ENCODE results near the gene GPALPP1.
"Not testable (repeated sequence)": the region's sequence is repeated elsewhere in the genome, so short reads cannot be mapped to it uniquely, and the experiment has no call there.

GPALPP1 gene

GRCh38 chr13:44974056-44974793, 15.1 kb upstream of the GPALPP1 start:
- DNase-seq (ENCODE audit: insufficient read length, low spot score): no peak
- no peak for FAIRE-seq
- no peak for TF ChIP-seq POLR2A (IDR thresholded peaks at IDR 0.05; ENCODE audit: low read depth, low read length)

- no peak for FAIRE-seq
- TF ChIP-seq POLR2A (IDR thresholded peaks at IDR 0.05; ENCODE audit: low read depth, low read length): no peak
- no peak for DNase-seq (ENCODE audit: insufficient read length, low spot score)
These were observed 13.1 kb upstream of the GPALPP1 start for GRCh38 chr13:44976196-44976595.

GRCh38 chr13:44976949-44977583, 12.3 kb upstream of the GPALPP1 start:
- FAIRE-seq: no peak
- DNase-seq (ENCODE audit: insufficient read length, low spot score): no peak
- no peak for TF ChIP-seq POLR2A (IDR thresholded peaks at IDR 0.05; ENCODE audit: low read depth, low read length)

GRCh38 chr13:44978328-44978727, 11.0 kb upstream of the GPALPP1 start:
- no peak for FAIRE-seq
- no peak for DNase-seq (ENCODE audit: insufficient read length, low spot score)
- TF ChIP-seq POLR2A (IDR thresholded peaks at IDR 0.05; ENCODE audit: low read depth, low read length): no peak

GRCh38 chr13:44989941-44990340, 603 bp downstream of the GPALPP1 start:
- TF ChIP-seq POLR2A (IDR thresholded peaks at IDR 0.05; ENCODE audit: low read depth, low read length): no peak
- DNase-seq (ENCODE audit: insufficient read length, low spot score) (no peak), FAIRE-seq (no peak)

GRCh38 chr13:45003417-45003816, 14.1 kb downstream of the GPALPP1 start:
- no peak for FAIRE-seq
- no peak for TF ChIP-seq POLR2A (IDR thresholded peaks at IDR 0.05; ENCODE audit: low read depth, low read length)
- no peak for DNase-seq (ENCODE audit: insufficient read length, low spot score)

- no peak for TF ChIP-seq POLR2A (IDR thresholded peaks at IDR 0.05; ENCODE audit: low read depth, low read length)
- FAIRE-seq (no peak), DNase-seq (ENCODE audit: insufficient read length, low spot score) (no peak)
These were observed 14.8 kb downstream of the GPALPP1 start for GRCh38 chr13:45004096-45004495.

GRCh38 chr13:45007225-45007624, 17.9 kb downstream of the GPALPP1 start:
- no peak for FAIRE-seq
- no peak for TF ChIP-seq POLR2A (IDR thresholded peaks at IDR 0.05; ENCODE audit: low read depth, low read length)
- DNase-seq (ENCODE audit: insufficient read length, low spot score): no peak

- DNase-seq (ENCODE audit: insufficient read length, low spot score) (no peak), FAIRE-seq (no peak)
These were observed 18.5 kb downstream of the GPALPP1 start for GRCh38 chr13:45007823-45008222.

GRCh38 chr13:45011198-45011597, 21.9 kb downstream of the GPALPP1 start:
- FAIRE-seq: no peak
- no peak for DNase-seq (ENCODE audit: insufficient read length, low spot score)
- TF ChIP-seq POLR2A (IDR thresholded peaks at IDR 0.05; ENCODE audit: low read depth, low read length): no peak

More at GRCh38 chr13:45007823-45008222, 18.5 kb downstream of the GPALPP1 start:
- TF ChIP-seq POLR2A (IDR thresholded peaks at IDR 0.05; ENCODE audit: low read depth, low read length): no peak

- DNase-seq (ENCODE audit: insufficient read length, low spot score): no peak
- FAIRE-seq: no peak
- TF ChIP-seq POLR2A (IDR thresholded peaks at IDR 0.05; ENCODE audit: low read depth, low read length): no peak
These were observed 26.0 kb downstream of the GPALPP1 start for GRCh38 chr13:45015300-45015699.

GRCh38 chr13:45016792-45017425, 27.6 kb downstream of the GPALPP1 start:
- TF ChIP-seq POLR2A (IDR thresholded peaks at IDR 0.05; ENCODE audit: low read depth, low read length): no peak
- FAIRE-seq: no peak
- no peak for DNase-seq (ENCODE audit: insufficient read length, low spot score)

- FAIRE-seq; DNase-seq (ENCODE audit: insufficient read length, low spot score): not testable (repeated sequence)
These were observed 30.6 kb downstream of the GPALPP1 start for GRCh38 chr13:45019981-45020380.

- DNase-seq (ENCODE audit: insufficient read length, low spot score): no peak
- FAIRE-seq: no peak
- TF ChIP-seq POLR2A (IDR thresholded peaks at IDR 0.05; ENCODE audit: low read depth, low read length): no peak
These were observed 31.9 kb downstream of the GPALPP1 start for GRCh38 chr13:45021250-45021649.

GRCh38 chr13:45024847-45025246, 35.5 kb downstream of the GPALPP1 start:
- FAIRE-seq (no peak), DNase-seq (ENCODE audit: insufficient read length, low spot score) (no peak)
- TF ChIP-seq POLR2A (IDR thresholded peaks at IDR 0.05; ENCODE audit: low read depth, low read length): no peak

Data from H54 (cell line).